HG03097 (cell line): ENCODE measurements around the gene PLCG2.
A peak's percentile ranks its signal among the peaks of the same experiment; 100 is the strongest.
"Not testable (repeated sequence)": the region's sequence is repeated elsewhere in the genome, so short reads cannot be mapped to it uniquely, and the experiment has no call there.

Experiments
- ATAC-seq: cut with Tn5 transposase; IDR thresholded peaks from one replicate; pipeline ENCODE4 v1.9.1; 2021; ENCODE audit not compliant: unreplicated experiment, low FRiP score

The PLCG2 gene

DNA sequence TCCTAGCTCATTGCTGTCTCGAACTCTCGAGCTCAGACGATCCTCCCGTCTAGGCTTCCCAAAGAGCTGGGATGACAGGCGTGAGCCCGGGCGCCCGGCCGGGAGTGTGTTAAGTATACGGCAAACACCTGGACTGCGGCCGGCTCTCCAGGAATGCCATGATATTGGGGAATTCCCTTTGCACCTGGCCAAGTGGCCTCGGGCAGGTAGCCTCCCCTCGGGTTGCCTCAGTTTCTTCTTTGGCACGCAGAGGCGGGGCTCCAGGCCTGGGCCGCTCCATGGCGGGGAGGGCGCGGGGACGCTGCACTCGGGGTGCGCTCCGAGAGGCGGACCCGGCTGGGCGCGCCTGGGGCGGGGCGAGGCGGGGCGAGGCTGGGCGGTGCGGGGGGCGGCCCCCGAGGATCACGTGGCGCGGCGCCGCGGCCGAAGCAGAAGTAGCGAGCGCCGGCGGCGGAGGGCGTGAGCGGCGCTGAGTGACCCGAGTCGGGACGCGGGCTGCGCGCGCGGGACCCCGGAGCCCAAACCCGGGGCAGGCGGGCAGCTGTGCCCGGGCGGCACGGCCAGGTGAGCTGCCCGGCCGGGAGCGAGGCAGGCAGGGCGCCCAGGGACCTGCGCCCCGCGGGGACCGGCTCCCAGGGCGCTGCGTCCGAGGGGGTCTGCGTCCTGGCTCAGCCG lies at the start of gene PLCG2:
PLCG2 (plus strand) TSS at position 431 of the 675 bp plus-strand sequence. CDS start 6,699 bp downstream, outside the sequence.
- ATAC-seq = peak; percentile 82

DNA sequence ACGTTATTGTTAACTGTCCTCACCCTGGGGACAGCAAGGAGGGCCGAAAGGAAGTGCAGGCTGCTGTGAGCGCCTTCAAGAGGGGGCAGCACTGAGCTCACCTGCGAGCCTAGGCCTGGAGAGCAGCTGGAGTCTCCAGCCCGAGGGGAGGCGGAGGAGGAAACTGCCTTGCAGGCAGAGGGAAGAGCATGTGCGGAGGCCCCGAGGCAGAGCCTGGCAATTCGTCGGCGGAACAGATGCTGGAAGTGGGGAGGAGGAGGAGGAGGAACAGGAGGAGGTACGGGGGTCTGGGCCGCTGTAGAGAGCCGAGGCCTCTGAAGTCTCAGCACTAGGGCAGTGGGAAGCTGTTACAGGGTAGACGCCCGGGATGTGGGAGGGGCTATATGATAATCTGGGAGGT lies 49.6 kb upstream of the PLCG2 start:
- ATAC-seq = no peak

DNA sequence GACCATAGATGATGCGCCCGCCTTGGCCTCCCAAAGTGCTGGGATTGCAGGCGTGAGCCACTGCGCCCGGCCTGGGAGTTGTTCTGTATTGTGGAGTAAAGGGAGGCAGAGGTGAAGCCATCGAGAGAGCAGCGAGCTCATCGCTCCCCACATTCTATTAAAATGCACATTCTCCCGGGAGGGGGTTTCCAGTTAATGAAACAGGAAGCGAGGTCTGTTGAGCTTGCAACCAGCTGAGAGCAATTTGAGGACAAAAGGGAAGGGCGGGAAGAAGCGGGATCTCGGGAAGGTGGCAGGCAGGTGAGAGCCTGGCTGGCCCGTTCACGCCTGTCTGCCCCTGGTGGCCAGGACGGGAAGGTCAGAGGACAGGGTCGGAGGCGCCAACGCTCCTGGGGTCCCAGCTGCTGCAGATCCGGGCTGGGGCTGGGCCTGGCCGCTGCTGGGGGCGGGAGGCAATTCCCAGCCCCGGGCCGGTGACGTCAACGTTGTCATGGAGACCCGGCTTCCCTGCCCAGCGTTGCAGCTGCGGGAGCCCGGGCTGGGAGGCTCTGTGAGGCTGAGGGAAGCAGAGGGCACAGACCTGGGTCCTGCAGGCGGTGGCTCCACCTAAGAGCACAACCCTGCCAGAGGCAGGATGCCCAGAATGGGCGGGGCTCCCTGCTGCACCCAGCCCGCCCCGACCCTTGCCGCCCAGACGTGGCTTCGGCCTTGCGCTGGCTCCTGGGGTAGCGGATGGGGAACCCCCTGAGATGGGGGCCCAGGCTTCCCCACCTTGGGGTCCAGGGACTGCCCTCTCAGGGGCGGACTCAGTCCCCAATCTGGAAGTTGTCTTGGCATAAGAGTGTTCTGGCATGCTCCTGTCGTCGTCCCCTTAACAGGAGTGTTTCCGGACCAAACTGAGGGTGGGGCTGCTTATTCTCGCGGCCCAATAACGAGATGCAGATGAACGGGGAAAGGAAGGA lies 48.7 kb upstream of the PLCG2 start:
- ATAC-seq = peak; percentile 51

DNA sequence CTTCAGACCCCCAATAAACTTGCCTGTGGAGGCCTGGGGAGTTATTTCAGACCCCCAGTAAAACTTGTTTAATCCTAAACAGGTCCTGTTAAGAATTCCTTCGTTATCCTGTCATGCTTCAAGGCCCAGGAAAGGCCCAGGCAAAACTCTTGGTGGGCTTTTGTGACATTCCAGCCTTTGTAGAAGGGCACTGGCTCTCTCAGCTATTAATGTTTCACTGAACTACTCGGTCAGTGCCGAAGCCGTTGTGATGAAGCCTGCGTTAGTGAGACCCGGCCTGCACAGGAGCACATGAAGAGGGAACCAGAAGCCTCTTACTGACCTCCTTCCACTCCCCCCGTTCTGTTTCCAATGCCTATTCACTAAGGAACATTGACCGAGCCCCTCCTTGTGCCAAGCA lies 47.4 kb upstream of the PLCG2 start:
- no peak for ATAC-seq

DNA sequence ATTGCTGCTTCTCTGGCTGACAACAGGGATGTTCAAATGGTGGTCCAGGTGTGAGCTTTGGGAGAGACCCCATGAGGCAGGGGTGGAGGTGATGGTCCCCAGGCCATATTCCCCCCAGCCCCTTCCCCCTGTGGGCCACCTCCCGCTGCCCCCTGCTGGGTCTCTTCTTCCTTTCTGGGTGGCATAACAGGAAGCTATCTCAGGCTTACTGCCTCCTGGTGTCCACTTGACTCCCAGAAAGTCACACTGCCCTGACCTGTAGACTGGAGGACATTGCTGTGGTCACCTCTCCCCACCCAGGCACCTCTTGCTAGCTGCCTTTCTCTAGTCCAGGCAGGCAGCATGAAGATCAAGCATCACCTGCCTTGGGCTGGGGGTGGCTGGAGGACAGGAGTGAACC lies 46.4 kb upstream of the PLCG2 start:
- no peak for ATAC-seq

DNA sequence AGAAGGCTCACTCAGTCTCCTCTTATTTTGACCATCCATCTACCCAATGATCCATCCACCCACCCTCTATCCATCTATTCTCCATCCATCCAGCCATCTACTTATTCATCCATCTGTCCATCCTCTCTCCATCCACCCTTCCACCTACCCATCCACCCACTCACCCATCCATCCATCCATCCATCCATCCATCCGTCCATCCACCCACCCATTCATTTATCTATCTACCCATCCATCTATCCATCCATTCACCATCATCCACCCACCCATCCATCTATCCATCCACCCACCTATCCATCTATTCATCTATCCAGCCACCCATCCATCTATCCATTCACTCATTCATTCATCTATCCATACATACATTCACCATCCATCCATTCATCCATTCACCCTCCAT lies 45.8 kb upstream of the PLCG2 start:
- ATAC-seq = no peak

DNA sequence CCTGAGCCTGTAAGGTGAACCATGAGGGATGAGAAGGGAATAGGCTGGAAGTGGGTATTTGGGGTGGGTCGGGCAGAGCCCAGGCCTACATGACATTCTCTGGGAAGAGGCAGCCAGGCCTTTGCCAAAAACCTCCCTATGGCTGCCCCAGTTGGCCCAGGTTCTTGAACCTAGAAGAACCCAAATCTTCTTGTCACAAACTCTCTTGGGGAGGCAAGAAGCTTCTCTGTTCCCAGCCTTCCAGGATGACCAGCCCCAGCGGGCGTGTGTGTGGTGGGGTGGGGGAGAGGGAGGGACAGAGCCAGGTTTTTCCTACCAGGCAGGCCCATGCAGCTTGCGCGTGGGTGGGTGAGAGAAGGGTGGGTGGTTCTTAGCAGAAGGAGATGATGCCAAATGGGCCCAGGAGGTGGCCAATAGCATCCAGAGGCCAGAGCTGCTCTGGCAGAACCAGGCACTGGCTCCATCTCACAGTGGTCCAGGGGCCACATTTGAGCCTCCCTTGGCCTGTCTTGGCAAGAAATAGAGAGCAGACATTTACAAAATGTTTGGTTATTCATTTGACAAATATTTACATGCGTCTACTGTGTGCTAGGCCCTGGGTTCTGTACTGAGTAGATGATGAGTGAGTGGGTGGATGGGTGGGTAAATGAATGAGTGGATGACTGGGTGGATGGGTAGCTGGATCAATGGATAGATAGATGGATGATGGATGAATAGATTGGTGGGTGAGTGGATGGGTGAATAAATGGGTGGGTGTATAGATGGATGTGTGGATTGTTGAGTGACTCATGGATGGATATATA lies 44.3 kb upstream of the PLCG2 start:
- no peak for ATAC-seq

DNA sequence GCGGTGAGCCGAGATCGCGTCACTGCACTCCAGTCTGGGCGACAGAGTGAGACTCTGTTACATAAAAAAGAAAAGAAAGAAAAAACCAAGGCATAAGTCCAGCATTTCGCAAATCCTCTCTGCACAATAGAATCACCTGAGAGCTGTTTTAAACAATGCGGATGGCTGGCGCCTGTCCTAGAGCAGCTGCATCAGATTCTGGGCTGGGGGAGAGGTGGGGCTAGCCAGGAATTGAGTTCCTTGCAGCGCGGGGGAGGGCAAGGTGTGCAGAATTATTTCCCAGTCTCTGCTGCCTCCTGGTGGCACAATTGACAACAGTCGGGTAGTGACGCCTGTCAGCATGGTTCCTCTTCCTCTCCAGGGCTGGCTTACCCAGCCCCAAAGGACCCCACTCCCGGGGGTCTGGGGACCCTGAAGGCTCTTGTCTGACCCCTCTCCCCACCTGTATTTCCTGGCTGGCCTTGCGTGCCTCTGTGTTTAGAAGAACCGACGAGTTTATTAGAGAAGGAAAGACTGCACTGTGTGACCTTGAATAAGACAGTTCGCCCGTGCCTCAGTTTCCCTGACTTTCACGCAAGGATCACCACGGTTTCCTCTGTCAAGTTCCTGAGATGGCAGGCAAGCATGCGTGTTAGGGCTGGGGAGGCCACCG lies 41.1 kb upstream of the PLCG2 start:
- peak; percentile 44 for ATAC-seq

DNA sequence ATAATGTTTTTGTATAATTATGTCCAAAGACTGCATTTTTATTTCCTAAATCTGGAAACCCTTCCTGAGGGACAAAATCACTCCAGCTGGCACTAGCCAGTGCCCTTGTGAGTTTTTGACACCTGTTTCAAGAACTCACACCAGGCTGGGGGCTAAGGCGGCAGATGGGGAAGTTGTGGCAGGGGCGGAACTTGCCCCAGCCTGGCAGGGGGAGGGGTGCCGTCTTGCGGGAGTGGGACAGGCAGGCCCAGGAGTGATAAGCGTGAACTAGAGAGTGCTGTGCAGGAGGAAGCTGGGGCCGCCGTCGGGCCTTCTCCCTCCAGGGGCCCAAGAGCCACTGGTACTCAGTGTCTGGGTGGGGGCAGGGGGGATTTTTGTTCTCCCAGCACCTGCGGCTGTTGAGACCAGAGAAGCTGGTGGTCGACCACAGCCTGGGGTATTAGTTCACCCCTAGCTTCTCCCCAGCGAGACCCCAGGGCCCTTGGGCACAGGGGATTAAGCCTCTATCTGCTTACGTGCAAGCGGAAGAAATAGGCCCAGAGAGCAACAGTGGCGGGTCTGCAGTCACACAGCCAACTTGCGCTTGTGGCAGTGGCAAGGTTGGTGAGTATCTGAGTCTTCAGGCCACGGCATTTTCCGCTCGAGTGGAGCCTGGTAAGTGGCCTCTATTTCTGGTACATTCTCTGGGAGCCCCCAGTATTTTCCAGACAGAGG lies 40.2 kb upstream of the PLCG2 start:
- ATAC-seq = no peak

DNA sequence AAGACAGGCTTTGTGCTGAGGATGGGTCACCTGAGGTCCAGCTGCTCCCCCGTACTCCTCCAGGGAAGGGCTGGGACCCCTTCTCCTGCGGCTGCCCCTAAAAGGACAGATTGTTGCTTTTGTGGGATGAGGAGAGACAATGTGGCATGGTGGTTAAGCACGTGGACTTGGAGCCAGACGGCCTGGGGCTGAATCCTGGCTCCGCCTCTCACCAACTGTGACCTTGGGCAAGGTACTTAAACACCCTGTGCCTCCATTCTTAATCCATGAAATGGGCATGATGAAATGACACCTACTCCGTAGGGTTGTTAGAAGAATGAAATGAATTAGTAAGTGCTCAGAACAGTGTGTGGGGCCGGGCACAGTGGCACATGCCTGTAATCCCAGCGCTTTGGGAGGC lies 39.6 kb upstream of the PLCG2 start:
- ATAC-seq = no peak

DNA sequence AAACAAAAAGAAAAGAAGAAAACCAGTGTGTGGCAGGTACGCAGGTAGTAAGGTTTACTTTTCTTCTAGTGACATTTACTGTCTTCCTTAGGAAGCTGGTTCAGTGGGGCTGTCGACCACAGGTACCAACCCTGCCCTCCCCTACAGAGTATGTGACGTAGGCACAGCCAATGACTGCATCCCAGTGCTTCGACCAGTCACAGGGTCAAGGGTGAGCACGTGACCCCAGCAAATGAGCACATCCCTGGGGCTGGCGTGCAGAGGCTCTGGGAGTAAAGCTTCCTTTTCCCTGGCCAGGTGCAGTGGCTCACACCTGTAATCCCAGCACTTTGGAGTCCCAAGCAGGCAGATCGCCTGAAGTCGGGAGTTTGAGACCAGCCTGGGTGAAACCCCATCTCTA lies 38.9 kb upstream of the PLCG2 start:
- ATAC-seq = no peak

DNA sequence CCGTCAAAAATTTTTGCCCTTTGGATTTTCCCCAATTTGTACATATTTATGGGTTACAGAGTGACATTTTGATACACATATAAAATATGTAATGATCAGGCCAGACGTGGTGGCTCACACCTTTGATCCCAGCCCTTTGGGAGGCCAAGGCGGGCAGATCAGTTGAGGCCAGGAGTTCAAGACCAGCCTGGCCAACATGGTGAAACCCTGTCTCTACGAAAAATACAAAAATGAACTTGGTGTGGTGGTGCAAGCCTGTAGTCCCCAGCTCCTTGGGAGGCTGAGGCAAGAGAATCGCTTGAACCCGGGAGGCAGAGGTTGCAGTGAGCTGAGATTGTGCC lies 37.7 kb upstream of the PLCG2 start:
- not testable (repeated sequence) for ATAC-seq

DNA sequence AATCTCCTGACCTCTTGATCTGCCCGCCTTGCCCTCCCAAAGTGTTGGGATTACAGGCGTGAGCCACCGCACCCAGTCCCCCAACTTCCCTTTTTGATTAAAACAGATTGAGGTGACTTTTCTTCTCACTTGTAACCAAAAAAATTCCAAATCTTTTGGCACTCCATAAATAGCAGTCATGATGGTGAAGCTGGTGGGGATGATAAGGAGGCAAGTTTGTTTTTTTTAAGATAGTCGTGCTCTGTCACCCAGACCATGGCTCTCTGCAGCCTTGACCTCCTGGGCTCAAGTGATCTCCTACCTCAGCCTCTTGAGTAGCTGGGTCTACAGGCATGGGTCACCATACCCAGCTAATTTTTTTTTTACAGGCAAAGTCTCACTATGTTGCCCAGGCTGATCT lies 34.7 kb upstream of the PLCG2 start:
- no peak for ATAC-seq

DNA sequence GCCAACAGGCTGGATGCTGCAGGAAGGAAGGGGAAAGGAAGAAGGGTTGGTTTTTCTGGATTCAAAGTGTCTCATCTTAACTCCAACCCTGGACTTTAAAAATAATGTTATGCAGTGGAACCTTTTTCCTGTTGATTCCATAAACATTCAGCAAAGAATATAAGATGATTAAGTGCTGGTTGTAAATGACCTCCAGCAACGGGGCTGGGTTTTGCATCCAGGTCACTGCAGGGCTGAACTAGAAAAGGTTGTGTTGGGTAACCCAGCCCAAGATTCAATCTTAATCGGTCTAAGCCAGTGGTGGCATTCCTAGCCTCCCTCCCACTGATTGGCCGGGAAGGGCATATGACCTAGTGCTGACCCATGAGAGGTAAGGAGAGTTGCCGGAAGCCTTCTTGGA lies 34.2 kb upstream of the PLCG2 start:
- ATAC-seq = no peak

DNA sequence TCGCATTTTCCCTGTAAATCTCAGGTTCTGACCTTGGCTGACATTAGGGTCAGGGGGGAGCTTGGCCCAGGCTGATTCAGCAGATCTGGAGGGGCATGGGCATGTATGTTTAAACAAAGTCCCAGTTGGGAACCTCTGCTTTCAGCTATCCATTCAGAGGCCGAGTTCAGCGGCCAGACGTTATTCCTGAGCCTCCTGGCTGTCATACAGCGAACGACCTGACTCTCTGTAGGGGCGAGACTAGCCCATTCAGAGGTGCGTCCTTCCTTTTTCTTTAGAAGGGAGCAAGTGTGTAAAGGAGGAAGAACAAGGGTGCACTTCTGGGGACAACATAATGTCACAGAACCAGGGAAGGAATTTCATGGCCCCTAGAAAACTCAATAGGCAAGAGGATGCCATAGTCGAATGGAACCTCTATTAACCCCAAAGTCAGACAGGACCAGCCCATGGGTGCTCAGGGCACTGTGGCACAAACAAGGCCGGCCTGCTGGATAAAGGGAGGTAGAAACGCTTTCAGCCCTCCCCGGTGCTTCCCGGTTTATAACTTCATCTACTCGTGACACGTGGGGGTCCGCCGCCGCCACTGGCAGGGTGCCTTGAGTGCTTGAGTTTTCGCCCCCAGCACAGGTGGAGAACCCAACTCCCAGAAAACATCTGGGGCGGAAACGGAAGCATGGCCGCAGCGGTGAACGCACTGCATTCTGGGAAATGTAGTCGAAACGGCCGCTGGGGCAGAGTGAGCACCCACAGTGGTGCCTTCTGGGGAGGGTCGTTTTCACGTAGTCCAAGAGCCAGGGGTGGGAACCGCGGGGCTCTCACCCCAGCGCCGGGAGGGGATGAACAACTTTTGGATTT lies 33.2 kb upstream of the PLCG2 start:
- no peak for ATAC-seq

DNA sequence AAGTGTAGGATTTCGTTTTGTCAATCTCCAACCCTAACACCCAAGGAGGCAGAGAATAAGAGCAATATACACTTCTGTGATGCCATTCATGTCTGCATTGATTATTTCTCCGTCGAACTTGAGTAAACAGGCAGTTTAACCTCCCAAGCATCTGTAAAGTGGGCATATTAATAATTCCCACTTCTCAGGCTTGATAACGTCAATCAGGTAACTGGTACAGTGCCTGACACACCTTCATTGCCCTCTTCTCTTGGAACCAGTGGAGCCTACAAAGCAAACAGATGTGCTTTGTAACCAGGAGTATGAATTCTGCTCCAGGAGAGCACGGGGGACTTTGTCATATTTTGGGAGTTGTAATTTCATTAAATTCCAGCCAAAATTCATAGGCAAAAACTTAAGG lies 32.5 kb upstream of the PLCG2 start:
- no peak for ATAC-seq

DNA sequence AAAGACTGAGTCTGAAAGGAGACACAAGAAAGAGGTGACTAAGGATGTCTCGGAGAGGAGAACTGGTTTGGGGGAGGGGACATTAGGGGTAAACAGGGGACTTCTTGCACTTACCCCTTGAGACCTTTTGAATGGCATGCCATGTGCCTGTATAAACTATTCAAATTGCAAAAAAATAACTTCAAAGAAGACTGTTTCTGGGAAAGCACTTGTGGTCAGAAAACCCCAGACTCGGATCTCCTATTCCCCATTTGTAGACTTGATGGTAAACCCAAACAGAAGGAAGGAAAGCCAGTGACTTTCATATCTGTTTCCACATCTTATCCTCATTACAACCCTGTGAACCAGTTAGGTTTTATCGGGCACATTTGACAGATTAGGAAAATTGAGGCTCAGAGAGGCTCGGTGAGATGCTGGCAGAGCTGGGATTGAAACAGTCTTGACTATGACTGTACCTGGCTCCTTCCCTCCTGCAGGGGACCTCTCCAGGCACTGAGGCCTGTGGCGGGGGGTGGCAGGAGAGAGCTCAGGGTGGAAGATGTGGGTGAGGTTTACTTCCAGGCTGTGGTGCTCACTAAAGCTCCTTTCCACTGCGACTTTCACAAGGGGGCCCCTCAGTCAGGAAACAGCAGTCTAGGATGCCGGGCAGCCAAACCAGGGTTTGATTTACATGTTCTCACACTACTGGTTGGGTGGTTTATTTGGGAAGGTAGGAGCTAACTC lies 30.5 kb upstream of the PLCG2 start:
- no peak for ATAC-seq

DNA sequence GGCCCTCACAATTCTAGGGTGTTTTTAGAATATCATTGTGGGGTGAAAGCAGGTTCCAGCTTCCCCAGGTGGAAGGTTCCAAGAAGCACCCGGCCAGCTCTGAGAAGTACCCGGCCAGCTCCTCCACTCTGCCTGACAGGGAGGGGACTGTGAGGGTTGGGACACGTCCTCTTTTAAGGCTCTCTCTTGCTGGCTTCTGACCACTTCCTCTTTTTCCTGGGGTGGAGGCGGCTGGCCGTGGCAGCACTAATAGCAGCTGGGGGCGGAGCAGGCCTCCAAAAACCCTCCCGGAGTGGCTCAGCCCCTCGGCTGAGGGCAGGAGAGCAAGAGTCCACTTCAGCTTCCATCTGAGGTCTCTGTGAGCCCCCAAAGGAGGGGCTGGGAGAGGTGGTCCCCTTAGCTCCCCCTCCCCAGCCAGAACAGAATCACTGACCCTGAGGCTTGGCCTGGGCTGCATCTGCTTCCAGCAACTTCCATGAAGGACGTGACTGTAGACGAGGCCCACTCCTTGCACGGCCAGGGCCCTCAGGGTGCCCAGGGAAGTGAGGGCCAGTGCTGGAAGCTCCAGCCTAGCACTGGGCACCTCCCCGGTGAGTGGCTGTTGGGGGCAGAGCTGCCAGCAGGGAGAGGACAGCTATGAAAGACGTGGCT lies 26.7 kb upstream of the PLCG2 start:
- ATAC-seq = peak; percentile 74
